ENCODE measurements around the gene GBP5. TPM values are rescaled to one million over a fixed set of nuclear protein-coding genes. Genes with fewer than 3 reads are reported as not detected.

The GBP5 gene
- total RNA-seq, 1 donor, result under 0.01 TPM

DNA sequence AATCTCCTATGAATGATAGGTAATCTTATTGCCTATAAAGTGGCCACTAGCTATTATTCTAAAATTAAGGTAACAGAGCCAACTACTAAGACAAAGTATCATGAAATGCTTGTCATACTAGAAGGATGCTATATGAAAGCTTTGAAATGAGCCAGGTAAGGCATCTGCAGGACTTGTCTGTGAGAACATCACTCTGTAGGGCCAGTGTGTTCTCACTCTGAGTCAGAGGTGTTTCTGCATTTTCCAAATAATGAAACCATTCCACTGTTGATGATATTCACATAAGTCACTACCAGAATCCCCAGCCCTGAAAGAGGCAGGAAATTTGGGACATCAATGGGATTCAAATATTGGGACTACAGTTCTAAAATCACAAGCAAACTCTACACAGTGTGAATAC, 25.8 kb upstream of the GBP5 start:
- DNase-seq (ENCODE audit: insufficient read length, low spot score, missing footprints), result no peak
- Histone ChIP-seq H3K27ac (ENCODE audit: low read depth, low read length) (no peak overlapping the region), H2AFZ (ENCODE audit: low read length) (no peak overlapping the region), H3K4me1 (ENCODE audit: insufficient read depth, low read length) (no peaks in the 10 kb centered on the region), H3K9me3 (ENCODE audit: low read depth, low read length) (no peaks in the 10 kb centered on the region), H3K27me3 (ENCODE audit: insufficient read depth, low read length) (no peaks in the 10 kb centered on the region), H3K4me3 (ENCODE audit: insufficient read depth, low read length) (no peak overlapping the region), H3K79me2 (ENCODE audit: insufficient read depth, low read length) (no peaks in the 10 kb centered on the region), H4K20me1 (ENCODE audit: insufficient read depth, low read length) (no peaks in the 10 kb centered on the region), H3K36me3 (ENCODE audit: insufficient read depth, low read length) (no peaks in the 10 kb centered on the region), H3K4me2 (ENCODE audit: insufficient read depth, low read length) (no peak overlapping the region)
- TF ChIP-seq, protein P1, sequence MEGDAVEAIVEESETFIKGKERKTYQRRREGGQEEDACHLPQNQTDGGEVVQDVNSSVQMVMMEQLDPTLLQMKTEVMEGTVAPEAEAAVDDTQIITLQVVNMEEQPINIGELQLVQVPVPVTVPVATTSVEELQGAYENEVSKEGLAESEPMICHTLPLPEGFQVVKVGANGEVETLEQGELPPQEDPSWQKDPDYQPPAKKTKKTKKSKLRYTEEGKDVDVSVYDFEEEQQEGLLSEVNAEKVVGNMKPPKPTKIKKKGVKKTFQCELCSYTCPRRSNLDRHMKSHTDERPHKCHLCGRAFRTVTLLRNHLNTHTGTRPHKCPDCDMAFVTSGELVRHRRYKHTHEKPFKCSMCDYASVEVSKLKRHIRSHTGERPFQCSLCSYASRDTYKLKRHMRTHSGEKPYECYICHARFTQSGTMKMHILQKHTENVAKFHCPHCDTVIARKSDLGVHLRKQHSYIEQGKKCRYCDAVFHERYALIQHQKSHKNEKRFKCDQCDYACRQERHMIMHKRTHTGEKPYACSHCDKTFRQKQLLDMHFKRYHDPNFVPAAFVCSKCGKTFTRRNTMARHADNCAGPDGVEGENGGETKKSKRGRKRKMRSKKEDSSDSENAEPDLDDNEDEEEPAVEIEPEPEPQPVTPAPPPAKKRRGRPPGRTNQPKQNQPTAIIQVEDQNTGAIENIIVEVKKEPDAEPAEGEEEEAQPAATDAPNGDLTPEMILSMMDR (IDR thresholded peaks at IDR 0.05; ENCODE audit: extremely low read depth, low read depth, low read length), result no peak

DNA sequence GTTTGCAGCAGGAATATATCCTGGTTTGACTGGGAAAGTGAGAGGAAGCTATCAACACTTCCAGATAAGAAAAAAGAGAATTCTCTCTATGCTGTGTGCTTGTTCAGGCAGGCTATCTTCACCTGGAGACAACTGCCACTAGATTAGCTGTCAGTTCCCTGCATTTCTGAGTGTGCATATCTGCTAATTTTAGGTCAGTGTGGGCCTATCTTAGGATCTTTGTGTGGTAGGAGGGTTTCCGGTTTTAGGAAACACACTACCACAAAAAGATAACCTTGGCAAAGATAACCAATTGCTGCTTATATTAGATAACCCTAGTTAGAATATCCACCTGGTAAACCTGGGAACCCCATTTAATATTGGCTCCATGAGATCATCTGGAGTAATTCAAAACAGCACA, 22.5 kb upstream of the GBP5 start:
- no peaks in the 10 kb centered on the region for H4K20me1 ChIP-seq (ENCODE audit: insufficient read depth, low read length)
- H3K36me3 ChIP-seq (ENCODE audit: insufficient read depth, low read length), result no peaks in the 10 kb centered on the region
- TF ChIP-seq, protein P1 (IDR thresholded peaks at IDR 0.05; ENCODE audit: extremely low read depth, low read depth, low read length), result no peak
- no peak overlapping the region for H3K4me2 ChIP-seq (ENCODE audit: insufficient read depth, low read length)
- H3K79me2 ChIP-seq (ENCODE audit: insufficient read depth, low read length), result no peaks in the 10 kb centered on the region
- no peak overlapping the region for H3K27ac ChIP-seq (ENCODE audit: low read depth, low read length)
- H3K9me3 ChIP-seq (ENCODE audit: low read depth, low read length), result no peaks in the 10 kb centered on the region
- H3K4me3 ChIP-seq (ENCODE audit: insufficient read depth, low read length), result no peak overlapping the region
- H3K4me1 ChIP-seq (ENCODE audit: insufficient read depth, low read length), result no peaks in the 10 kb centered on the region
- no peaks in the 10 kb centered on the region for H3K27me3 ChIP-seq (ENCODE audit: insufficient read depth, low read length)
- no peak overlapping the region for H2AFZ ChIP-seq (ENCODE audit: low read length)
- no peak for DNase-seq (ENCODE audit: insufficient read length, low spot score, missing footprints)

DNA sequence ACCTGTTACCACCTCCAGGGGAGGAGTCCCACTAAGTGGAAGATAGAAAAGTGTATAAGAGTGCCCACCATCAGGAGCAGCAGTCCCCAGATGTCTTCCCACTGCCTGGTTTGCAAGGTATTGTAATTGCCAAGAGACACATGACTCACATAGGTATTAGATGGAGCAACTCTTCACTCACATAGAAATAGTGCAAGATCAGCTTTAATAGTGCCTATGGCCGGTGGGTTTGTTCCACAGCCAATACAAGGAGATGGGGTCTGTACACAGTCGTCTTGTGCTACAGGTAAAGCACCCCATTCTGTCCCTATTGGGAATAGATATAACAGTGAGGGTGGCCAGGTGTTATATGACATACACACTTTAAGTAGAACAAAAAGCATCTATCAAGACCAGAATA, 18.6 kb upstream of the GBP5 start:
- no peaks in the 10 kb centered on the region for H3K27me3 ChIP-seq (ENCODE audit: insufficient read depth, low read length)
- no peak overlapping the region for H3K27ac ChIP-seq (ENCODE audit: low read depth, low read length)
- no peaks in the 10 kb centered on the region for H3K9me3 ChIP-seq (ENCODE audit: low read depth, low read length)
- H3K4me3 ChIP-seq (ENCODE audit: insufficient read depth, low read length), result no peak overlapping the region
- TF ChIP-seq, protein P1 (IDR thresholded peaks at IDR 0.05; ENCODE audit: extremely low read depth, low read depth, low read length), result no peak
- no peaks in the 10 kb centered on the region for H4K20me1 ChIP-seq (ENCODE audit: insufficient read depth, low read length)
- no peaks in the 10 kb centered on the region for H3K36me3 ChIP-seq (ENCODE audit: insufficient read depth, low read length)
- no peaks in the 10 kb centered on the region for H3K79me2 ChIP-seq (ENCODE audit: insufficient read depth, low read length)
- no peak overlapping the region for H2AFZ ChIP-seq (ENCODE audit: low read length)
- DNase-seq (ENCODE audit: insufficient read length, low spot score, missing footprints), result no peak
- H3K4me2 ChIP-seq (ENCODE audit: insufficient read depth, low read length), result no peak overlapping the region
- H3K4me1 ChIP-seq (ENCODE audit: insufficient read depth, low read length), result no peaks in the 10 kb centered on the region

DNA sequence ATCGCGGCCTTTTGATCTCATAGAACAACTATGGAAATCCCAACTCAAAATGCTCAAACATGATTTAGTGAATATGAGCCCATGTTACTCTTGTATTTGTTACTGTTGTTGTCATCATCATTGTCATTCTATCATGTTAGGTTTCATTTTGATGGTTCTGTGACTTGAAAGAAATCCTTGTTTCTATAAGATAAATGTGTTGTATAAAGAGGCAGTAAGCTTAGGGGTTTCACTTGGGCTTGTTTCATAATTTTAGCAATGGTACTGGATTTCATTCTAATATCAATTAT, 15.3 kb upstream of the GBP5 start:
- Histone ChIP-seq H3K27ac (ENCODE audit: low read depth, low read length) (no peak overlapping the region), H3K27me3 (ENCODE audit: insufficient read depth, low read length) (no peaks in the 10 kb centered on the region), H4K20me1 (ENCODE audit: insufficient read depth, low read length) (no peaks in the 10 kb centered on the region), H3K9me3 (ENCODE audit: low read depth, low read length) (no peaks in the 10 kb centered on the region), H3K36me3 (ENCODE audit: insufficient read depth, low read length) (no peaks in the 10 kb centered on the region), H3K79me2 (ENCODE audit: insufficient read depth, low read length) (no peaks in the 10 kb centered on the region), H3K4me1 (ENCODE audit: insufficient read depth, low read length) (no peaks in the 10 kb centered on the region), H3K4me2 (ENCODE audit: insufficient read depth, low read length) (no peak overlapping the region), H2AFZ (ENCODE audit: low read length) (no peak overlapping the region), H3K4me3 (ENCODE audit: insufficient read depth, low read length) (no peak overlapping the region)
- TF ChIP-seq, protein P1 (IDR thresholded peaks at IDR 0.05; ENCODE audit: extremely low read depth, low read depth, low read length), result no peak
- no peak for DNase-seq (ENCODE audit: insufficient read length, low spot score, missing footprints)
